Lower leg skin (tissue), 4 donors: Measurements from ENCODE around the gene LRGUK. TPM values are rescaled to one million over a fixed set of nuclear protein-coding genes. Genes with fewer than 3 reads are reported as not detected.

Source experiments
- DNase-seq, 2 donors: peaks; one replicate each; pipeline ENCODE4 v3.0.0-alpha.2; 2019; ENCODE audit warnings: low spot score in 2 of 2
- H3K4me3 ChIP-seq: fragments of 200-600 bp; sonication (generic); 2 replicates; pipeline ENCODE4 v1.5.1; 2017; ENCODE audit warnings: mild to moderate bottlenecking, low read depth; ENCODE audit not compliant: poor library complexity, severe bottlenecking
- CTCF ChIP-seq, 3 donors: fragments of 450-650 bp; IDR thresholded peaks; one replicate each; pipeline ENCODE4 v1.5.1; 2016; ENCODE audit warnings: antibody characterized with exemption in 3 of 3, mild to moderate bottlenecking in 3 of 3, moderate library complexity in 2 of 3
- POLR2A ChIP-seq, 2 donors: fragments of 450-650 bp; IDR thresholded peaks; one replicate each; pipeline ENCODE4 v1.6.1; 2016 to 2017; ENCODE audit warnings: antibody characterized with exemption in 2 of 2, mild to moderate bottlenecking in 1 of 2, moderate library complexity in 1 of 2
- WGBS, 2 donors: methylation state at CpG; one replicate each; pipeline ENCODE4 v1.1.5; 2018; 5-methylcytosine and 5-hydroxymethylcytosine counted together
- intact Hi-C: fragments of 100-400 bp; cut with DNase I; formaldehyde crosslinking; loops from one replicate; pipeline ENCODE4 v1.15.0; 2023; ENCODE audit warnings: low total_unique reads
- total RNA-seq, 4 donors: library from RNA; depleted of rRNA; stranded (reverse); fragments of >200 nt; gene quantifications; one replicate each; pipeline ENCODE4 v1.1.0, GENCODE V29; 2016

Gene LRGUK
- total RNA-seq, 4 donors from 2014 or later, result 0.08 to 0.68 (median 0.18) TPM

GRCh38 chr7:134191876-134192275, 64.7 kb downstream of the LRGUK start:
- no peak for DNase-seq
- 72 to 79% methylated on average over 3 of the region's 3 CpGs for WGBS, 2 donors
- intact Hi-C loops, result no loop called here

GRCh38 chr7:134193240-134193639, 66.1 kb downstream of the LRGUK start:
- TF ChIP-seq POLR2A (IDR thresholded peaks at IDR 0.05) (no peak), CTCF (IDR thresholded peaks at IDR 0.05) (no peak)
- H3K4me3 ChIP-seq, result no peak overlapping the region
- no peak for DNase-seq
- intact Hi-C loops, result no loop called here
- 93 to 94% methylated on average over 1 of the region's 1 CpG for WGBS, 2 donors

More at GRCh38 chr7:134191876-134192275, 64.7 kb downstream of the LRGUK start:
- TF ChIP-seq CTCF (IDR thresholded peaks at IDR 0.05) (no peak), POLR2A (IDR thresholded peaks at IDR 0.05) (no peak)
- no peak overlapping the region for H3K4me3 ChIP-seq

- TF ChIP-seq POLR2A (IDR thresholded peaks at IDR 0.05), result no peak
- no peak for TF ChIP-seq CTCF (IDR thresholded peaks at IDR 0.05)
- no peak overlapping the region for H3K4me3 ChIP-seq
- DNase-seq, result no peak
- intact Hi-C loops, result no loop called here
Observed at GRCh38 chr7:134195252-134195651, 68.1 kb downstream of the LRGUK start.

- no peak for DNase-seq
- 90 to 93% methylated on average over 2 of the region's 2 CpGs for WGBS, 2 donors
- TF ChIP-seq CTCF (IDR thresholded peaks at IDR 0.05) (no peak), POLR2A (IDR thresholded peaks at IDR 0.05) (no peak)
- no peak overlapping the region for H3K4me3 ChIP-seq
- intact Hi-C loops, result no loop called here
Observed at GRCh38 chr7:134196439-134196838, 69.3 kb downstream of the LRGUK start.

GRCh38 chr7:134197345-134197744, 70.2 kb downstream of the LRGUK start:
- intact Hi-C loops, result no loop called here
- H3K4me3 ChIP-seq, result no peak overlapping the region
- TF ChIP-seq POLR2A (IDR thresholded peaks at IDR 0.05), result no peak
- no peak for TF ChIP-seq CTCF (IDR thresholded peaks at IDR 0.05)
- no peak for DNase-seq
- 96 to 97% methylated on average over 2 of the region's 2 CpGs for WGBS, 2 donors

GRCh38 chr7:134200970-134201369, 73.8 kb downstream of the LRGUK start:
- intact Hi-C loops, result no loop called here
- DNase-seq, result no peak
- no peak overlapping the region for H3K4me3 ChIP-seq
- TF ChIP-seq CTCF (IDR thresholded peaks at IDR 0.05) (no peak), POLR2A (IDR thresholded peaks at IDR 0.05) (no peak)
- 66 to 69% methylated on average over 5 of the region's 5 CpGs for WGBS, 2 donors
